C4-2B (cell line): ENCODE measurements around the gene INPP5D.

ENCODE experiments used
- ZFX ChIP-seq: fragments of 450-650 bp; IDR thresholded peaks from 2 replicates; pipeline ENCODE4 v1.6.1; 2017
- TF ChIP-seq, protein P1 (sequence below): fragments of 450-650 bp; conservative IDR thresholded peaks from 2 replicates; pipeline ENCODE4 v1.5.1; 2017; ENCODE audit warnings: mild to moderate bottlenecking

DNA sequence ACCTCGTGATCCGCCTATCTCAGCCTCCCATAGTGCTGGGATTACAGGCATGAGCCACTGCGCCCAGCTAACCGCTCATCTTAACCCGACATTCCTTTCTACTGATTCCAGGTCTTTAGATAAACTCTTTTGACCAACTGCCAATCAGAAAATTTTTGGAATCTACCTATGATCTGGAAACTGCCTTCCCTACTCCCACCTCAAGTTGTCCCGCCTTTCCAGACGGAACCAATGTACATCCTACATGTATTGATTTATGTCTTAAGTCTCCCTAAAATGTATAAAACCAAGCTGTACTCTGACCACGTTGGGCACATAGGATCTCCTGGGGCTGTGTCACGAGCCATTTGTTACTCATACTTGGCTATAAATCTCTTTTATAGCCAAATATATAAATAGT, 30.8 kb upstream of the INPP5D start:
- TF ChIP-seq, protein P1, sequence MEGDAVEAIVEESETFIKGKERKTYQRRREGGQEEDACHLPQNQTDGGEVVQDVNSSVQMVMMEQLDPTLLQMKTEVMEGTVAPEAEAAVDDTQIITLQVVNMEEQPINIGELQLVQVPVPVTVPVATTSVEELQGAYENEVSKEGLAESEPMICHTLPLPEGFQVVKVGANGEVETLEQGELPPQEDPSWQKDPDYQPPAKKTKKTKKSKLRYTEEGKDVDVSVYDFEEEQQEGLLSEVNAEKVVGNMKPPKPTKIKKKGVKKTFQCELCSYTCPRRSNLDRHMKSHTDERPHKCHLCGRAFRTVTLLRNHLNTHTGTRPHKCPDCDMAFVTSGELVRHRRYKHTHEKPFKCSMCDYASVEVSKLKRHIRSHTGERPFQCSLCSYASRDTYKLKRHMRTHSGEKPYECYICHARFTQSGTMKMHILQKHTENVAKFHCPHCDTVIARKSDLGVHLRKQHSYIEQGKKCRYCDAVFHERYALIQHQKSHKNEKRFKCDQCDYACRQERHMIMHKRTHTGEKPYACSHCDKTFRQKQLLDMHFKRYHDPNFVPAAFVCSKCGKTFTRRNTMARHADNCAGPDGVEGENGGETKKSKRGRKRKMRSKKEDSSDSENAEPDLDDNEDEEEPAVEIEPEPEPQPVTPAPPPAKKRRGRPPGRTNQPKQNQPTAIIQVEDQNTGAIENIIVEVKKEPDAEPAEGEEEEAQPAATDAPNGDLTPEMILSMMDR, result no peak
- no peak for TF ChIP-seq ZFX
